ENCODE measurements around the gene RFC3.

Gene RFC3

GRCh38 chr13:33842207-33842606 lies 24.3 kb downstream of the RFC3 start:
- Mint-ChIP-seq H3K9me3 (no peaks in the 10 kb centered on the region), H3K36me3 (peaks cover 49% of the 10 kb centered on the region), H3K4me1 (no peaks in the 10 kb centered on the region), H3K27ac (no peak overlapping the region), H3K4me3 (no peak overlapping the region)
- ATAC-seq (no peak), DNase-seq (ENCODE audit: low spot score in 2 of 2) (no peak)

- DNase-seq (ENCODE audit: low spot score in 2 of 2), result no peak
- no peak overlapping the region for H3K27ac Mint-ChIP-seq
- H3K4me1 Mint-ChIP-seq, result no peaks in the 10 kb centered on the region
- H3K4me3 Mint-ChIP-seq, result no peak overlapping the region
- H3K36me3 Mint-ChIP-seq, result peaks cover 47% of the 10 kb centered on the region
- H3K9me3 Mint-ChIP-seq, result no peaks in the 10 kb centered on the region
- ATAC-seq, result no peak
Observed at GRCh38 chr13:33842986-33843385, 25.0 kb downstream of the RFC3 start.

GRCh38 chr13:33845572-33846302 lies 27.8 kb downstream of the RFC3 start:
- no peak for ATAC-seq
- Mint-ChIP-seq H3K4me1 (no peaks in the 10 kb centered on the region), H3K36me3 (peaks cover 29% of the 10 kb centered on the region), H3K27ac (no peak overlapping the region), H3K9me3 (no peaks in the 10 kb centered on the region), H3K4me3 (no peak overlapping the region)
- DNase-seq (ENCODE audit: low spot score in 2 of 2), result no peak

- H3K4me3 Mint-ChIP-seq, result no peak overlapping the region
- DNase-seq (ENCODE audit: low spot score in 2 of 2) (no peak), ATAC-seq (no peak)
- H3K27ac Mint-ChIP-seq, result no peak overlapping the region
- H3K9me3 Mint-ChIP-seq, result no peaks in the 10 kb centered on the region
- peaks cover 25% of the 10 kb centered on the region for H3K36me3 Mint-ChIP-seq
- H3K4me1 Mint-ChIP-seq, result no peaks in the 10 kb centered on the region
Observed at GRCh38 chr13:33846303-33847062, 28.5 kb downstream of the RFC3 start.

- H3K9me3 Mint-ChIP-seq, result no peaks in the 10 kb centered on the region
- peaks cover 17% of the 10 kb centered on the region for H3K36me3 Mint-ChIP-seq
- H3K4me1 Mint-ChIP-seq, result no peaks in the 10 kb centered on the region
- DNase-seq (ENCODE audit: low spot score in 2 of 2) (no peak), ATAC-seq (no peak)
- no peak overlapping the region for H3K27ac Mint-ChIP-seq
- H3K4me3 Mint-ChIP-seq, result no peak overlapping the region
Observed at GRCh38 chr13:33849211-33849610, 31.3 kb downstream of the RFC3 start.

- H3K4me1 Mint-ChIP-seq, result no peaks in the 10 kb centered on the region
- DNase-seq (ENCODE audit: low spot score in 2 of 2) (no peak), ATAC-seq (no peak)
- H3K9me3 Mint-ChIP-seq, result no peaks in the 10 kb centered on the region
- no peak overlapping the region for H3K27ac Mint-ChIP-seq
- no peaks in the 10 kb centered on the region for H3K36me3 Mint-ChIP-seq
- H3K4me3 Mint-ChIP-seq, result no peak overlapping the region
Observed at GRCh38 chr13:33855371-33855895, 37.5 kb downstream of the RFC3 start.

- Mint-ChIP-seq H3K27ac (no peak overlapping the region), H3K4me1 (no peaks in the 10 kb centered on the region), H3K9me3 (no peaks in the 10 kb centered on the region), H3K4me3 (no peak overlapping the region), H3K36me3 (no peaks in the 10 kb centered on the region)
- DNase-seq (ENCODE audit: low spot score in 2 of 2) (no peak), ATAC-seq (no peak)
Observed at GRCh38 chr13:33859691-33860303, 41.8 kb downstream of the RFC3 start.

GRCh38 chr13:33860526-33860925 lies 42.6 kb downstream of the RFC3 start:
- Mint-ChIP-seq H3K4me1 (no peaks in the 10 kb centered on the region), H3K9me3 (no peaks in the 10 kb centered on the region), H3K36me3 (no peaks in the 10 kb centered on the region), H3K27ac (no peak overlapping the region), H3K4me3 (no peak overlapping the region)
- DNase-seq (ENCODE audit: low spot score in 2 of 2), result no peak
- no peak for ATAC-seq

GRCh38 chr13:33862016-33862415 lies 44.1 kb downstream of the RFC3 start:
- DNase-seq (ENCODE audit: low spot score in 2 of 2) (no peak), ATAC-seq (no peak)
- H3K9me3 Mint-ChIP-seq, result no peaks in the 10 kb centered on the region
- H3K36me3 Mint-ChIP-seq, result no peaks in the 10 kb centered on the region
- no peaks in the 10 kb centered on the region for H3K4me1 Mint-ChIP-seq
- no peak overlapping the region for H3K27ac Mint-ChIP-seq
- H3K4me3 Mint-ChIP-seq, result no peak overlapping the region

- no peaks in the 10 kb centered on the region for H3K4me1 Mint-ChIP-seq
- H3K4me3 Mint-ChIP-seq, result no peak overlapping the region
- no peak for ATAC-seq
- H3K36me3 Mint-ChIP-seq, result no peaks in the 10 kb centered on the region
- H3K27ac Mint-ChIP-seq, result no peak overlapping the region
- no peak for DNase-seq (ENCODE audit: low spot score in 2 of 2)
- no peaks in the 10 kb centered on the region for H3K9me3 Mint-ChIP-seq
Observed at GRCh38 chr13:33863188-33863789, 45.3 kb downstream of the RFC3 start.

GRCh38 chr13:33865945-33866344 lies 48.0 kb downstream of the RFC3 start:
- Mint-ChIP-seq H3K4me3 (no peak overlapping the region), H3K36me3 (no peaks in the 10 kb centered on the region), H3K4me1 (no peaks in the 10 kb centered on the region), H3K9me3 (no peaks in the 10 kb centered on the region), H3K27ac (no peak overlapping the region)
- ATAC-seq (no peak), DNase-seq (ENCODE audit: low spot score in 2 of 2) (no peak)

- no peak overlapping the region for H3K27ac Mint-ChIP-seq
Observed at GRCh38 chr13:33867472-33867871, 49.5 kb downstream of the RFC3 start.

GRCh38 chr13:33868343-33868994 lies 50.5 kb downstream of the RFC3 start:
- Mint-ChIP-seq H3K9me3 (no peaks in the 10 kb centered on the region), H3K4me1 (no peaks in the 10 kb centered on the region), H3K27ac (no peak overlapping the region), H3K36me3 (no peaks in the 10 kb centered on the region), H3K4me3 (no peak overlapping the region)
- ATAC-seq (no peak), DNase-seq (ENCODE audit: low spot score in 2 of 2) (no peak)

More at GRCh38 chr13:33867472-33867871, 49.5 kb downstream of the RFC3 start:
- Mint-ChIP-seq H3K4me1 (no peaks in the 10 kb centered on the region), H3K4me3 (no peak overlapping the region), H3K36me3 (no peaks in the 10 kb centered on the region), H3K9me3 (no peaks in the 10 kb centered on the region)
- ATAC-seq (no peak), DNase-seq (ENCODE audit: low spot score in 2 of 2) (no peak)

- H3K27ac Mint-ChIP-seq, result no peak overlapping the region
- no peaks in the 10 kb centered on the region for H3K36me3 Mint-ChIP-seq
Observed at GRCh38 chr13:33869005-33869404, 51.1 kb downstream of the RFC3 start.

More at GRCh38 chr13:33869005-33869404, 51.1 kb downstream of the RFC3 start:
- no peak for DNase-seq (ENCODE audit: low spot score in 2 of 2)
- H3K4me1 Mint-ChIP-seq, result no peaks in the 10 kb centered on the region
- H3K9me3 Mint-ChIP-seq, result no peaks in the 10 kb centered on the region
- ATAC-seq, result no peak
- no peak overlapping the region for H3K4me3 Mint-ChIP-seq

Data from stimulated activated effector memory CD8-positive, alpha-beta T cell treated with anti-CD3 and anti-CD28 coated beads, Interleukin-12 subunit alpha, Interleukin-12 subunit beta, amount 100 ng/mL, for 72 hours (primary cell).